GM19099 (cell line): ENCODE data around the gene TYROBP.

Experiments used
- POLR2A ChIP-seq: IDR thresholded peaks from 3 replicates; pipeline ENCODE4 v1.6.1; 2011; ENCODE audit warnings: low read depth; ENCODE audit not compliant: insufficient read length; ENCODE audit errors: extremely low read depth

The TYROBP gene

DNA sequence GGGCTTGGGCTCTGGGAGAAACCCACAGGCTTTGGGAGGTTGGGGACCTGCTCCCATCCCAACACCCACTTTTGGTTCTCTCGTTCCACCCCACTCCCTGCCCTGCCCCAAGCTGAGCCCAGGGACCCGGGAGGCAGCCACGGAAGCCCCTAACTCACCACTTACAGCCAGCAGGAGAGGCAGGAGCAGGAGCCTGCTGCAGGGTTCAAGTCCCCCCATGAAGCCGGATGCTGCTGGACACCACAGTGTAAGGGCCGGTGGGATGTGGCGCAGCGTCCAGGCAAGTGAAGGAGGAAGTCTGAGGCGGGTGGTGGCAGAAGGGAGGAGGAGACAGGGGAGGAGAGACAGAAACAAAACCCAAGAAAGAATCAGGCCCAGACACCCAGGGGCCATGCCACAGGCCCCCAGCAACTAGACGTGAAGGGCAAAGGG lies at the start of gene TYROBP:
Gene TYROBP (minus strand): TSS at position 286 of the 432 bp plus-strand sequence. CDS start 67 bp downstream, at position 219.
- no peak for TF ChIP-seq POLR2A

- no peak for TF ChIP-seq POLR2A
These were observed 48.0 kb upstream of the TYROBP start for GRCh38 chr19:35955881-35956634.

GRCh38 chr19:35949131-35949530 lies 41.0 kb upstream of the TYROBP start:
- no peak for TF ChIP-seq POLR2A

- no peak for TF ChIP-seq POLR2A
These were observed 38.1 kb upstream of the TYROBP start for GRCh38 chr19:35946203-35946602.

DNA sequence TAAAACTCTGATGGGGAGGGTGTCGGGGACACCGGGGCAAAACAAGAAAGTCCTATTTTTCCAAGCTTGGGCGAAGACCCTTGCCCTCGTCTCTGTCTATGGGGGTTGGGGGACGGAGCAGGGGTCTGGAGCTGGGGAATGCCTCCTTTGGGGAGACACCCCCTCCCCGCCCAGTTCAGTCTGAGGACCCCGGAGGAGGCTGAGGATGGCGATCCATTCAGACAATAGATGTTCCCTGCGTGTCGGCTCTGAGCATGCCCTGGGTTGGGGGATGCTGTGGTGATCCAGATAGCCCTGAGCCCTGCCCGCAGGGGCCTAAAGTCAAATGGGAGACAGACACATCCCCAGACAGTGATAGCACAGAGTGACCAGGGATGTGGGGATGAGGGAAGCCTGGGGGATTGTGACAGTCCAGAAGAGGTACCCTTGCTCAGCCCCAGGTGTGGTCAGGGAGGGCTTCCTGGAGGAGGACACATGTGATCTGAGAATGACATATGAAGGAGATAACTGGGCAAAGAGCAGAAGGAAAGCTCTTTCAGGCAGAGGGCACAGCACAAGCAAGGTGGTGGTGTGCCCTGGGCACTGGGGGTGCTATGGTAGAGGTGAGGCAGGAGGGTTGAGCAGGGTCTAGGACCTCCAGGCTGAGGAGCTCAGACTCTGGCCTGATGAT lies 37.2 kb upstream of the TYROBP start:
- TF ChIP-seq POLR2A: no peak

- no peak for TF ChIP-seq POLR2A
These were observed 36.5 kb upstream of the TYROBP start for GRCh38 chr19:35944556-35944955.

DNA sequence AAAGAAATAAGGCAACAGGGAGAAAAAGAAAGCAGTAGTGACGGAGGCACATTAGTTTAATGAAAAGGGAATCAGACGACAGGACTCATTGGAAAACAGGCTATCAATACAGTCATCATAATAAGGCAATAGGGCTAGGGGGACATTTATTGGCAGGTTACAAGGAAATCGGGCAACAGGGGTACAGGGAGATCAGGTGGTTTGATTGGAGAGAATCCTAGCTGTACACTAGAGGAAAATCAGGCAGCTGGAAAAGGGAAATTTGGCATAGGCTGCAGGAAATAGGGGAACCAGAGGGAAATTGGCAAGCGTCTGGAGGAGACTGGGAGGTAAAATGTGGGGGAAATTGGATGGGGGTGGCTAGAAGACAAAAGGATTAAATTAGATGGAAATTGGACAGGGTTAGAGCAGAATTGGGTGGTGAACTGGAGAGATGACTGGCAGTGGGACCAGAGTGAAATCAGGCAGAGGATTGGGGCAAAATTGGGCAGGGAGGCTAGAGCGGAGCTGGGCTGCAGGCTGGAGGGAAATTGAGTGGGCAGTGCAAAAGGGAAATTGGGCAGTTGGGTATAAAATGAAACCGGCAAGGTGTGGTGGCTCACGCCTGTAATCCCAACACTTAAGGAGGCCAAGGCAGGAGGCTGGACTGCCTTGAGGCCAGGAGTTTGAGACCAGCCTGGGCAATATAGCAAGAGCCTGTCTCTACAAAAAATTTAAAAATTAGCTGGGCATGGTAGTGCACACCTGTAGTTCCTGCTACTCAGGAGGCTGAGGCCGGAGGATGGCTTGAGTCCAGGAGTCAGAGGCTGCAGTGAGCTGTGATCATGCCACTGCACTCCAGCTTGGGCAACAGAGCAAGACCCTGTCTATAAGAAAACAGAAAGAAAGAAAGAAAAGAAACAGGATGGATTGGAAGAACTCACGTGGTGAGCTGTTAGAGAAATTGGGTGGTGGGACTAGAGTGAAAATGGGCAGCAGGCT lies 35.5 kb upstream of the TYROBP start:
- TF ChIP-seq POLR2A: no peak

- TF ChIP-seq POLR2A: no peak
These were observed 34.1 kb upstream of the TYROBP start for GRCh38 chr19:35942235-35942634.

DNA sequence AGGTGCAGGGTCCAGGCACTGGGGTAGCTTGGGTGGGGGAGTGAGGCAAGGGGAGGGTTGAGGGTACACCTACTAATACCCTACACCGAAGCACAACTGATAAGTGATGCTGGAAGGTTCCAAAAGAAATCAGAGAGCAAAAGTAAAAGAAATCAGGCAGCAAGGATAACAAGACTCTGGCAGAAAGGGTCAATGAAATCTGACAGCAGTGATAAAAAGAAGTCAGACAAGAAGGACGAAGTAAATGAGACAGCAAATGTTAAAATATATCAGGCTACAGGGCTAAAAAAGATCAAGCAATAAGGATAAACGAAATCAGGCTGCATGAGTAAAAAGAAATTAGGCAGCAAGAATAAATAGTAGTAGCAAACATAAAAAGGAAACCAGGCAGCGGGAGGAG lies 32.7 kb upstream of the TYROBP start:
- no peak for TF ChIP-seq POLR2A

GRCh38 chr19:35940078-35940775 lies 32.1 kb upstream of the TYROBP start:
- no peak for TF ChIP-seq POLR2A

- no peak for TF ChIP-seq POLR2A
These were observed 31.4 kb upstream of the TYROBP start for GRCh38 chr19:35939307-35940077.

DNA sequence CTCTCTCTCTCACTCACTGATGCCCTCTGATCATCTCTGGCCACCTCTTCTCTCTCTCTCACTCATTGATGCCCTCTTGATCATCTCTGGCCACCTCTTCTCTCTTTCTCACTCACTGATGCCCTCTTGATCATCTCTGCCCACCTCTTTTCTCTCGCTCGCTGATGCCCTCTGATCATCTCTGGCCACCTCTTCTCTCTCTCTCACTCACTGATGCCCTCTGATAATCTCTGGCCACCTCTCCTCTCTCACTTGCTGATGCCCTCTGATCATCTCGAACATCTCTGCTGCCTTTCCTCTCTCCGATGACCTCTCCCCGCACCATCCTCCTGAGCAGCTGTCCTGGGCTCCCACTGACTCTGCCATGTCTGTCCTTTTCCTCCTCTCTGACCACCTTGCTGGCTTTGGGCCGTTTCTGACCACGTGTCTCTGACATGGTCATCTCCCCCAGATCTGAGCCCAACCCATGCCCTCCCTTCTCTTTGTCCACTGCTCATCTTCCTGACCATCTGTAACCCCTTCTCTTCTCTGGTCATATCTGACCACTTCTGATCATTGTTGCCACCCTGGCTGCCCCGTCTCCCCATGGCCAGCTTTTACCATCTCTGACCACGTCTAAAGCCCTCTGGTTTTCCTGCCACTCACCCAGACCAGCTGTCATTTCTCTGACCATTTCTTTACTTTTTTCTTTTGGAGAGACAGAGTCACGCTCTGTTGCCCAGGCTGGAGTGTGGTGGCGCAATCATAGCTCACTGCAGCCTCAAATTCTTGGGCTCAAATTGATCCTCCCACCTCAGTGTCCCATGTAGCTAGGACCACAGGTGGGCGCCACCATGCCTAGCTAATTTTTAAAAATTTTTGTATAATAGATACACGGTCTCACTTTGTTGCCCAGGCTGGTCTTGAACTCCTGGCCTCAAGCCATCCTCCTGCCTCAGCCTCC lies 30.5 kb upstream of the TYROBP start:
- TF ChIP-seq POLR2A: no peak
